Raji (cell line): ENCODE measurements around the gene SFI1.
A peak's percentile ranks its signal among the peaks of the same experiment; 100 is the strongest.

ENCODE experiments used
- POLR2A ChIP-seq: IDR thresholded peaks from 2 replicates; pipeline ENCODE4 v1.6.1; 2011; ENCODE audit warnings: low read depth, low read length, control low read depth; ENCODE audit not compliant: insufficient read depth

SFI1 gene

GRCh38 chr22:31652088-31652487 is 155.8 kb downstream of the SFI1 start:
- no peak for TF ChIP-seq POLR2A

DNA sequence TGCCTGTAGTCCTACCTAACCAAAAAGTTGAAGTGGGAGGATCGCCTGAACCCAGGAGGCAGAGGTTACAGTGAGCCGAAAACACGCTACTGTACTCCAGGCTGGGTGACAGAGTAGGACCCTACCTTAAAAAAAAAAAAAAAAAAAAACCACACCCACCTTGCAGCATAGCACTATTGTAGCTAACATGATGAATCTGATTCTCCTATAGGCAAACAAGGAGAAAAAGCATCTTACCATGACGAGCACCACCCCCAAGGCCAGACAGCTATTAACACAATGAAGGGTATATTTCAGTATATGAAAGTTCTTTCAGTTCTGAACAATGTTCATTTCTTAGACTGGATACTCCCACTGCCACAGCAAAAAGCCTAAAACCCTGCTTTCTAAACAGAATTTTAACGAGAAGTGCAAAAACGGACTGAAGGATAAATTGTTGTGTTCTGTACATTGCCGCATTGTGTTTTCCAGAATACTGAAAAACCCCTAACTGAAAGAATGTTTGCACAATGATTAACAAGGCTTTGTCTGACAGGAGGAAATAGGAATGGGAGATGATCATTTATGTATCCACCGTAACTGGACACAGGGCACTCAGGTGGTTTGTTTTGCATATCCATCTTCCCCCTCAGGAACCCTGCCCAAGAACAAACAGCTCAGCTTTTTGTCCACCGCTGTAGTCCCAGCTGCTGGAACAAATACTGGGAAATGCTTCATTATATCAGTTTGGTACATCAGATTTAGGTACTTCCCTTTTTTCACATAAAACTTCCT is 156.8 kb downstream of the SFI1 start:
- no peak for TF ChIP-seq POLR2A

GRCh38 chr22:31653944-31654343 is 157.6 kb downstream of the SFI1 start:
- no peak for TF ChIP-seq POLR2A

DNA sequence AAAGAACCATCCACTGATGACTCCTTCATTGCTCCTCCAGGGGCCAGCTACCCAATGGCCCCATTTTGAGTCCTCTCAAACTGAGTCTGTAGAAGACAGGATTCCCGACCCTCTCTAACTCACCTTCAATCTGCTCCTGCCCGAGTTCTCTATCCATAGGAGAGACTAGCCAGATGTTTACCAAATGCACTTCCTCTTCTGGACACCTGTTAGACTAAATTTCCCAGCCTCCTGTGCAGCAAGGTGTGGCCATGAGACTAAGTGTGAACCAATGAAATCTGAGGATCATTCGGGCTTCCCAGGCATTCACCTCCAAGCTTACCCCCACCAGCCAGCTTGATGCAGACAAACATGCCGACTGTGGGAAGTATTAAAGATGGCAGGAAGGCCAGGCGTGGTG is 158.1 kb downstream of the SFI1 start:
- no peak for TF ChIP-seq POLR2A

DNA sequence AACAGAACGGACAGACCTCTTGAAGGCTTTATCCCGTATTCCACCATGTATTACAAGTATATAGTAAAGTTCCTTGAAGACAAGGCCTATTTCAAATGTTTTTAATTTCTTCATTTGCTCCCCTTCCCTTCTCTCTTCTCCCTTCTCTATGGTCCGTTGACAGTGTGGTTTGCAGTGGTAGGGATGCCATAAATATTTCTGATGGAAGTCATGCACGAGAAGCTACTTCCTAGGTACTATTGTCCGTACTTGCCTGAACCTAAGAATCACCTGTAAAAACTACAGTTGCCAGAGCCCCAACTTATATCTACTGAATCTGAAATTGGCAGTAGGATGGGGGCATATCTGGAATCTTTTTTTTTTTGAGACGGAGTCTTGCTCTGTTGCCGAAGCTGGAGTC is 162.9 kb downstream of the SFI1 start:
- no peak for TF ChIP-seq POLR2A

GRCh38 chr22:31661851-31662667 is 165.7 kb downstream of the SFI1 start, which contains the start of gene PISD:
TSS of gene PISD (minus strand) at chr22:31662215. CDS start at chr22:31662208, 7 bp downstream.
- TF ChIP-seq POLR2A: peak; percentile 95

DNA sequence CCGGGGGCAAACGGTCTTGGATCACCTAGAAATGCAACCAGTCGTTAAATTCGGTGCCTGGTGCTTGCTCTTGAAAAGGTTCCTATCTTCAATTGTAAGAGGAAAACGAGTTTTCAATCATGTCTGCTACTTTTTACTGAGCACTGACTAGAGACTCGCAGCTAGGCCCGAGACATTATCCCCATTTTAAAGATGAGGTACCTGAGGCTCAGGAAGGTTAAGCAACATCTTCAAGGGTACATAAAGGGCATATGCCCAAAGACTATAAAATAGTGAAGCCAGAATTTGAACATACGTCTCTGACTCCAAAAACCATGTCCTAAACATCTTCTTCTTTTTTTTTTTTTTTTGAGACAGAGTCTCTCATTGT is 166.3 kb downstream of the SFI1 start:
- TF ChIP-seq POLR2A: no peak
